ENCODE data around the gene RRP1B.

DNA sequence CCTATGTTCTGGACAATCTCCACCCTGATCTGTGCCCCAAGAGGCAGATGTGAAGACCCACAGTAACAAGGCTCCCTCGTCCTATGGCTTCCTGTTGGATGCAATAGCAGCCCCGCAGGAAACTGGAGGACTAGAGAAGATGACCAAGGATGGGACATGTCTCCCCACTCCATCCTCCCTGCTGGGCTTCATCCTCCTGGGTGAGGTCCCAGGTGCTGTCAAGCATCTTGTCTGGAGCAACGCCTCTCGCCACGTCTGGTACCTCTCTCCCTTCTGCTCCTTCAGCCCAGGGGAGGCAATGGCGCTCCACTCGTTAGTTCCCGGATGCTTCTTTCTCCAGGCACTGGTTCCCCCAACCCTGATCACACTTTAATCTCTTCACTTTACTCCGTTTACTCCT, 11.2 kb upstream of the RRP1B start:
- TF ChIP-seq TAF1 (IDR thresholded peaks at IDR 0.05; ENCODE audit: borderline replicate concordance, insufficient read depth, low read length) (no peak), FOXP2 (optimal IDR thresholded peaks at IDR 0.05; ENCODE audit: borderline replicate concordance, extremely low read depth, extremely low read length, insufficient read depth) (no peak), SIN3A (IDR thresholded peaks at IDR 0.05; ENCODE audit: borderline replicate concordance, insufficient read depth, low read length) (no peak), POLR2AphosphoS5 (IDR thresholded peaks at IDR 0.05; ENCODE audit: low read depth, low read length) (no peak)

Measured in PFSK-1 (cell line).